ENCODE measurements around the gene TSPAN14. TPM values are rescaled to one million over a fixed set of nuclear protein-coding genes. Genes with fewer than 3 reads are reported as not detected.

TSPAN14 gene
- total and polyA plus RNA-seq, 2 donors (not counting 1 experiment from before 2014, with no cell fraction given): 12.1 to 50.0 TPM

DNA sequence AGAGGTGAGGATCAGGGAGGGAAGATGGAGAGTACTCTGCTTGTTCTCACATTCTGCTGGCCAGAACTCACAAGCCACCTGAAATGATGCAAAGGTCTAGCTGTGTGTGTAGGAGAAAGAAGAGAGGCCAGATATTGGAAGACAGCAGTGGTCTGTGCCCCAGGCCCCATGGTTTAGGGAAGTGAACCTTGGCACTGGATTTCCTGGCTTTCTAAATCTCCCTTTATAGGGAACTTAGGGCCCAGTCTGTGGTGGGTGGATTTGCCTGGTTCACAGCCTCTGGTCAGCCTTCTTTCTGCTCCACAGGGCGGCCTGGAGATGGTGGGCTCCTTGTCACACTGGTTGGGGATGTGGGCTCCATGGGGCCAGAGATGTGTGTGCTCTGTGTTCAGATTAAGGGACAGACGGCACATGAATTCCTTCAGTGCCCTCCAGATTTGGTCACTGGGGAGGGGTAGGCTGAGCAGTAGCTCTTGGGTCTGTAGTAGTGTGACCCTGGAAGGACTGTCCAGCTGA, 74.1 kb downstream of the TSPAN14 start:
- no peak overlapping the region for H2AFZ ChIP-seq (ENCODE audit: low read length)
- no peak overlapping the region for H3K4me3 ChIP-seq (replicated peaks in 1 of 4; ENCODE audit: control extremely low read depth in 1 of 4, insufficient read depth in 1 of 4, low read depth in 3 of 4, low read length in 4 of 4)
- no peak overlapping the region for H3K4me2 ChIP-seq (ENCODE audit: extremely low read depth, insufficient read depth, low read length)
- no peaks in the 10 kb centered on the region for H3K4me1 ChIP-seq (ENCODE audit: control insufficient read depth, extremely low read depth, insufficient read depth, low read length)
- H3K79me2 ChIP-seq (ENCODE audit: control insufficient read depth, insufficient read depth, low read length): no peaks in the 10 kb centered on the region
- H4K20me1 ChIP-seq (ENCODE audit: control insufficient read depth, extremely low read depth, insufficient read depth, low read length): no peaks in the 10 kb centered on the region
- no peak for TF ChIP-seq EZH2 (IDR thresholded peaks at IDR 0.05; ENCODE audit: low read length, missing control alignments)
- TF ChIP-seq CTCF (conservative IDR thresholded peaks at IDR 0.05 in 1 of 2, IDR thresholded peaks at IDR 0.05 in 1 of 2; ENCODE audit: low read depth in 1 of 2, low read length in 2 of 2): no peak
- no peaks in the 10 kb centered on the region for H3K9me3 ChIP-seq (ENCODE audit: control insufficient read depth, insufficient read depth, low read depth, low read length)
- H3K27me3 ChIP-seq (ENCODE audit: control insufficient read depth, insufficient read depth, low read length): no peaks in the 10 kb centered on the region
- H3K27ac ChIP-seq (ENCODE audit: insufficient read depth, low read length): no peak overlapping the region
- DNase-seq (ENCODE audit: low read depth in 2 of 2): no peak
- H3K36me3 ChIP-seq (ENCODE audit: control insufficient read depth, insufficient read depth, low read length): no peaks in the 10 kb centered on the region
- no peak overlapping the region for H3K9ac ChIP-seq (ENCODE audit: insufficient read depth, low read length)

DNA sequence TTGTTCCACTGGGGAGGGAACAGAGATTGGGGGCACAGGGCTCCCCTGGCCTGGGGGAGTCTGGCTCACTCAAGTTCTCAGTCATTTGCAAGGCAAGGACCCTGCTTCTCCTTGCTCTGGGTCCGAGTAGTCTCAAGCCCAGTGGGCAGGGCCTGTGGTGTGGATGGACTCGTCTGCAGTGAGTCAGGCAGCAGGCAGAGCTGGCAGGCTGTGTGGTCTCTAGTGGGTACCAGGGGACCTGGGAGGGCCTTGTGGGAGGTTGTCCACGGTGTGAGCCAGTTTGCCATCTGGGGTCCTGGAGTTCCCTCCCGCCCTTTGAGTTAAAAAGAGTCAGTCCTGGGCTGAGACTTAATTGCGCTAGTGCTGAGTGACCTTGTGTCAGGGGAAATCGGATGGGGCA, 74.8 kb downstream of the TSPAN14 start:
- DNase-seq (ENCODE audit: low read depth in 2 of 2): no peak
- no peaks in the 10 kb centered on the region for H3K27me3 ChIP-seq (ENCODE audit: control insufficient read depth, insufficient read depth, low read length)

DNA sequence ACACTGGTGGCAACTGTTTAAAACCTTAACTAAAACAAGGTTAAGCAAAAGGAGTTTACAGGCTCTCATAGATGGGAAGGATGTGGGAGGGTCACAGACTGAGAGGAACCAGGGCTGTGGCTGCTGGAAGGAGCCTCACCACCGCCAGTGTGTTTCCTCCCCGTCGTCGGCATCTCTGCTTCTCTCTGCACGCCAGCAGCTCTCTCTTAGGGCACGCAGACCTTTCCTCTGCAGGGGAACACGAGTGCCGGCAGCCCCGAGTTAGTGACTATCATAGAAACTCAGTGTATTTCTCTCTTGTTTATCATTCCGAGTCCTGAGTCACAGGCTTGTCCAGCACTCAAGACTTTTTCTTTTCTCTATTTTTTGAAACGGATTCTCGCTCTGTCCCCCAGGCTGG, 75.5 kb downstream of the TSPAN14 start:
- Histone ChIP-seq H3K4me1 (ENCODE audit: control insufficient read depth, extremely low read depth, insufficient read depth, low read length) (no peaks in the 10 kb centered on the region), H3K4me3 (replicated peaks in 1 of 4; ENCODE audit: control extremely low read depth in 1 of 4, insufficient read depth in 1 of 4, low read depth in 3 of 4, low read length in 4 of 4) (no peak overlapping the region), H3K9ac (ENCODE audit: insufficient read depth, low read length) (no peak overlapping the region), H3K4me2 (ENCODE audit: extremely low read depth, insufficient read depth, low read length) (no peak overlapping the region), H3K9me3 (ENCODE audit: control insufficient read depth, insufficient read depth, low read depth, low read length) (no peaks in the 10 kb centered on the region), H3K36me3 (ENCODE audit: control insufficient read depth, insufficient read depth, low read length) (no peaks in the 10 kb centered on the region), H4K20me1 (ENCODE audit: control insufficient read depth, extremely low read depth, insufficient read depth, low read length) (no peaks in the 10 kb centered on the region), H3K27ac (ENCODE audit: insufficient read depth, low read length) (no peak overlapping the region), H2AFZ (ENCODE audit: low read length) (no peak overlapping the region), H3K27me3 (ENCODE audit: control insufficient read depth, insufficient read depth, low read length) (no peaks in the 10 kb centered on the region), H3K79me2 (ENCODE audit: control insufficient read depth, insufficient read depth, low read length) (no peaks in the 10 kb centered on the region)
- DNase-seq (ENCODE audit: low read depth in 2 of 2): no peak
- no peak for TF ChIP-seq CTCF (conservative IDR thresholded peaks at IDR 0.05 in 1 of 2, IDR thresholded peaks at IDR 0.05 in 1 of 2; ENCODE audit: low read depth in 1 of 2, low read length in 2 of 2)
- no peak for TF ChIP-seq EZH2 (IDR thresholded peaks at IDR 0.05; ENCODE audit: low read length, missing control alignments)

More for the DNA sequence above, 74.8 kb downstream of the TSPAN14 start:
- TF ChIP-seq EZH2 (IDR thresholded peaks at IDR 0.05; ENCODE audit: low read length, missing control alignments) (no peak), CTCF (conservative IDR thresholded peaks at IDR 0.05 in 1 of 2, IDR thresholded peaks at IDR 0.05 in 1 of 2; ENCODE audit: low read depth in 1 of 2, low read length in 2 of 2) (no peak)
- H3K4me3 ChIP-seq (replicated peaks in 1 of 4; ENCODE audit: control extremely low read depth in 1 of 4, insufficient read depth in 1 of 4, low read depth in 3 of 4, low read length in 4 of 4): no peak overlapping the region
- no peaks in the 10 kb centered on the region for H3K4me1 ChIP-seq (ENCODE audit: control insufficient read depth, extremely low read depth, insufficient read depth, low read length)
- no peaks in the 10 kb centered on the region for H3K36me3 ChIP-seq (ENCODE audit: control insufficient read depth, insufficient read depth, low read length)
- H4K20me1 ChIP-seq (ENCODE audit: control insufficient read depth, extremely low read depth, insufficient read depth, low read length): no peaks in the 10 kb centered on the region
- H3K79me2 ChIP-seq (ENCODE audit: control insufficient read depth, insufficient read depth, low read length): no peaks in the 10 kb centered on the region
- no peak overlapping the region for H2AFZ ChIP-seq (ENCODE audit: low read length)
- H3K27ac ChIP-seq (ENCODE audit: insufficient read depth, low read length): no peak overlapping the region
- no peak overlapping the region for H3K9ac ChIP-seq (ENCODE audit: insufficient read depth, low read length)
- no peak overlapping the region for H3K4me2 ChIP-seq (ENCODE audit: extremely low read depth, insufficient read depth, low read length)
- H3K9me3 ChIP-seq (ENCODE audit: control insufficient read depth, insufficient read depth, low read depth, low read length): no peaks in the 10 kb centered on the region
